GM18526 (cell line): Measurements from ENCODE around the gene SLC16A3.

Experiments used
- POLR2A ChIP-seq: IDR thresholded peaks from 3 replicates; pipeline ENCODE4 v1.6.1; 2011; ENCODE audit not compliant: insufficient read length; ENCODE audit errors: extremely low read depth

The SLC16A3 gene

DNA sequence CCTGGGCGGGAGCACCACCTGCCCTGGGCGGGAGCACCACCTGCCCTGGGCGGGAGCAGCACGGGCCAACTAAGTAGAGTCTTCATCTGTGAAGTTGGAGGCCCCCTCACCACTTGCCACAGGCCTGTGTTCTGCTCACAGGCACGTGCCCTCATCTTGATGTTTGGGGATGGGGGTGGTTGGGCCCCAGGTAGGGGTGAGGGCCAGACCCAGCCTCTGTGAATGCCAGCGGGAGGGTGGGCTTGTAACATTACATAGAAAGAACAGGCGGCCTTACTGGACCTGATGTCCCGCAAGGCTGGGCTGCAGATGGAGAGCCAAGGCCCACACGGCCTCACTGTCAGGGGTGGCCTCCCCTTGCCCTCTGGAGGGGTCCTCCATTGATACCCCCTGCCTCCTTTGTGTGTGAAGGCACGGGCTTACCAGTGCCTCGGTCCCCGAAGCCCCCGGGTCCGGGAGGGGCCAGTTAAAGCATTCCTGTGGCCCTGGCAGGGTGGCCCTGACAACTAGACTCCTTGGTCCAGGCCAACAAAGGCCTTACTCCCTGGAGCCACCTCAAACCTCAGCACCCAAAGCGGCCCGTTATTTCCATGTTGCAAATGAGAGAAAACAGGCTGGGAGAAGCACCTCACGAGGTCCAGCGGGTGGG lies 1.1 kb upstream of the SLC16A3 start:
- TF ChIP-seq POLR2A = no peak

DNA sequence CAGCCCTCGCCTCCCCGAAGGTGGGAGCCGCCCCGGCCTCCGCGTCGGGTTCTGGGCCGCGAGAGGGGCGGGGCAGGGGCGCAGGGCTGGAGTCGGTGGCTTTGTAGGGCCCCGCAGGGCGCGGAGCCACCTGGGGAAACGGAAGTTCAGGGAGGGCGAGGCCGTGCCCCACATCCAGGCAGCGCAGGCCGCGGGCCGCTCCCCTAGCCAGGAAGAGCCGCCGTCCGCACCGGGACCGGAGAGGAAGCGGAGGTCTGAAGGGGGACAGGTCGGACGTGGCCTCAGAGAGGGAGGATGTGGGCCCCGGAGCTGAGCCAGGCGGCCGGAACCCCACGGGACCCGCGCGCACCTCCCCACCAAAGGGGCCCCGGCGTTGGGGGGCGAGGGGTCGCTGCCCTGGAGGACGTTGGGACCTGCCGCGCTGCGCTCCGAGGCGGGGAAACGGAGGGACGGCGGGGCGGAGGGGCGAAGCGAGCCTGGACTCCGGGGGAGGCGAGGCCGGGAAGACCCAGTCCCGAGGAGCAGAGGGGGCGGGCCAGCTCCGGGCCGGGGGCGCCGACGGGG lies 482 bp upstream of the SLC16A3 start:
- peak; percentile 50 for TF ChIP-seq POLR2A

DNA sequence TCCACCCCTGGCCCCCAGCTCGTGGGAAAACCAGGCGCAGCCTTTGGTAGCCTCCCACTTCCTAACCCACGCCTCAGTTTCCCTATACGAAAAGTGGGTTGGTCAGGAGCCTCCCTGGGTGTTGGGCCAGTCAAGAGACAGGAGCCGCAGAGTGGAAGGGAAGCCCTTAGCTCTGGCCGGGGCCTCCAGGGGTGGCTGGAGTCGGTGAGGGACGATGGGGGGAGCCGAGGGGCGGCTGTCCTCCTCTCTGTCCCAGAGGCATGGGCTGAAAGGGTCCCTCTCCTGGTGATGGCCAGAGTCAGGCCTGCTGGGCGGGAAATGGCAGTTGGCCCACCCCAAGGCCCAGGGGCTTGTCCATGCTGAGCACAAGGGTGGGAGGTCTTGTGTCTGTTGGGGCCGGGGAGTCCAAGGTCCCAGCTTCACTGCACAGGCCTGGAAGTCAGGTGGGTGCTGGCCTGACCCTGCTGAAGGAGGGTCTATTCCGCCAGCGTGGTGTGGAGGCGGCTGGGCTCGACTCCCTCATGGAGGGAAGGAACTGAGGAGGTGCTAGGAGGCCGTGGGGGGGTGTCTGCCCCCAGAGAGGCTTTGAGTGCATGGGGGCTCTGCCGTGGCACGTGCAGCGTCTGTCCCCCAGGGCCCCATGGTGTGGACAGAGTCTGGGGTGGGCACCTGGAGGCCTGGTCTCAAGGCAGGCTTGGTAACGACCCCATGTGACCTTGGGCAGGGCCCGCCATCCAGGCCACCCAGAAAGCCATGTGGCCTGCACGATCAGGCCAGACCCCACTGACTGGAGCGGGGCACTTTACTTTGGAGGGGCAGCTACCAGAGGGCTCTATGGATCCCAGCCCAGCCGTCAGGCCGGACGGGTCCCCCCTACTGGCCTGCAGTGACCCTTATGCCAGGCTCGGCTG lies 1.1 kb downstream of the SLC16A3 start:
- no peak for TF ChIP-seq POLR2A

DNA sequence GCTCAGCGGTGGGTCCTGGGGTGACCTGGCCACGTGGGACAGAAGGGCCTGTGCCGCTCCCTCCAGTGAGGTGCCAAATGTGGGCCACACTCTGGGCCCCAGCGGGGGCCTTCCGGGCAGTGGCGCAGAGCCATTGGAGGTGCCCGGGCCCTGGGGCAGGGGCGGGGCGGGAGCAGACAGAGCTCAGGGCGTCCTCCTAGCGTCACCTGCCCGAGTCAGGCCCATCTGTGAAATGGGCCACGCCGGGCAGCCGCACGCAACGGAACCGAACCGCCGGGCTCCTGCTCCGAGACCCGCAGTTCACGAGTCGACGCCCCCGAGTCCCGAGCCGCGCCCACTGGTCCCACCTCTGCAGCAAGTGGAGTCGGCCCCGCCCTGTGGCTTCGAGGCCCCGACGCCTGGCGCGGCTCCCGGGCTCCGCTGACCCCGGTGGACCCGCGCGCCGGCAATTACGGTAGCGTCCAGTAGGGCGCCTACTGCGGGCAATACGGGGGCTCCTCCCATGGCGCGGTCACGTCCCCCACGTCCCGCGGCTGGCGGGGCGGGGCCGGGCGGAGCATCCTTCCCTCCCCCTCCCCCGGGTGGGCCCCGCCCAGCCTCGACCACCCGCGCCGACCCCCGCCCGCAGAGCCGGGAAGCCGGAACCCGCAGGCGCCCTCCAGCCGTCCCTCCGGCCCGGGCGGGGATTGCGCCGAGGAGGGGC lies 1.9 kb downstream of the SLC16A3 start:
- no peak for TF ChIP-seq POLR2A

DNA sequence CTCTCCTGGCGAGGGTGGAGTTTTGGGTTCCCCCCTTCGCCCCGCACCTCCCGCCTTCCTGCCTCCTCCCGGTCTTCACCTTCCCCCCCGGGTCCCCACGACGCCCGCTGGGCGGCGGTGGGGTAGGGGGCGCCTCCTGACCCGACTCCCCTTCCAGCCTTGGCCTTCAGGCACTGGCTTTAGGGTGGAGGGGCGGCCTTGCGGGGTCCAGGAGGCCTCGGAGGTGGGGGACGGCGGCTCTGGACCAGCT lies 2.4 kb downstream of the SLC16A3 start:
- TF ChIP-seq POLR2A = no peak

DNA sequence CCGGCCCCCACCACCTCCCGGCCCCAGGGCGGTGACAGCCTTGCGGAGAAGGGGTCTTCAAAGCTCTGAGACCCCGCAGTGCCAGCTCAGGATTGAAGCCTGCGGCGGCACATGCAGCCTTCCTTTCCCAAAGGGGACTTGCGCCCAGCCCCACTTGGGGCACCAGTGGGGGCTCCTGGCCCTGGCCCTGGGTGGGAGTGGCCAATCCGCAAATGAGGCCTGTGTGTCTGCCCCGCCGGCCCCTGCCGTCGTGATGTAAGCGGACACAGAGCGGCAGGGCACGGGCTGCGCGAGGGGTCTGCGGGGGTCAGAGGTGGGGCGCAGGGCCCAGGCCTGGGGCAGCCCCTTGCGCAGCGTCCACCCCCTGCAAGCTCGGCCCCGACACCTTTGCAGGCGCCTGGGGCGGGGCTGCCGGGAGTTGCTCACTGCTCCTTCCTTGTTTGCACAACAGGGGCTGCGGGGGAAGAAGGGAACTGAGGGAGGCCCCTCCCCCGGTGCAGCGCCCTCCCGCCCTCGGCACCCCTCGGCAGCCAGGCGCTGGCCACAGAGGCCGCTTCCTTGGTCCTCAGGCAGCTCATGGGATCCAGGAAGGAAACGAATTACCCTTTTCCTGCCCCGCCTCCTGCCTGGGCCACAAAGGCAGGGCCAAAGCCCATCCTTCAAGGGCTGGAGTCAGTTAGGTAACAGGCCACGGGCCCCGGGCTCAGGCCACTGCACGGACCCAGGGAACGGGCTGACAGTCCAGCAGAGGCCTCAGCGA lies 2.9 kb downstream of the SLC16A3 start:
- TF ChIP-seq POLR2A = no peak

DNA sequence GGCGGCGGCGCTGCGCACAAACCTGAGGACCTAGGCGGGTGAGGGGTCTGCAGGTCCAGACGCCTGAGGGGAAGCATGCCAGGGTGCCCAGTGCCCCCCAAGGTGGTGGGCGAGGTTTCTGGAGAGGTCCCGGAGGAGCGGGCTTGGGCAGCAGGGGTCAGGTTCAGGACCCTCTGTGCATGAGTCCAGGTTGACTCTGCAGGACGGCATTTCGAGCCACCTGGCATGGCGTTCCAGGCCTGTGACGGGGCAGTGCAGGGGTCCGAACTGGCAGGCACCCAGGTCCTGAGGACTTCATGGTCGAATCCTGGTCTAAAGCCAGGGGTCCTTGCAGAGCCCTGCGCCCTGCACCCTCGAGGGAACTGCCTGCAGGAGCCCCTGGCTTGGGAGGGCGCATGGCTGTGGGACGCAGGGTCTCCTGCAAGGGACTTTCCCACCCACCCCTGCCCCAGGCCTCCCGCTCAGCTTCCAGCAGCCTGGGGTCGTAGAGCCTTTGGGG lies 3.5 kb downstream of the SLC16A3 start:
- TF ChIP-seq POLR2A = no peak

DNA sequence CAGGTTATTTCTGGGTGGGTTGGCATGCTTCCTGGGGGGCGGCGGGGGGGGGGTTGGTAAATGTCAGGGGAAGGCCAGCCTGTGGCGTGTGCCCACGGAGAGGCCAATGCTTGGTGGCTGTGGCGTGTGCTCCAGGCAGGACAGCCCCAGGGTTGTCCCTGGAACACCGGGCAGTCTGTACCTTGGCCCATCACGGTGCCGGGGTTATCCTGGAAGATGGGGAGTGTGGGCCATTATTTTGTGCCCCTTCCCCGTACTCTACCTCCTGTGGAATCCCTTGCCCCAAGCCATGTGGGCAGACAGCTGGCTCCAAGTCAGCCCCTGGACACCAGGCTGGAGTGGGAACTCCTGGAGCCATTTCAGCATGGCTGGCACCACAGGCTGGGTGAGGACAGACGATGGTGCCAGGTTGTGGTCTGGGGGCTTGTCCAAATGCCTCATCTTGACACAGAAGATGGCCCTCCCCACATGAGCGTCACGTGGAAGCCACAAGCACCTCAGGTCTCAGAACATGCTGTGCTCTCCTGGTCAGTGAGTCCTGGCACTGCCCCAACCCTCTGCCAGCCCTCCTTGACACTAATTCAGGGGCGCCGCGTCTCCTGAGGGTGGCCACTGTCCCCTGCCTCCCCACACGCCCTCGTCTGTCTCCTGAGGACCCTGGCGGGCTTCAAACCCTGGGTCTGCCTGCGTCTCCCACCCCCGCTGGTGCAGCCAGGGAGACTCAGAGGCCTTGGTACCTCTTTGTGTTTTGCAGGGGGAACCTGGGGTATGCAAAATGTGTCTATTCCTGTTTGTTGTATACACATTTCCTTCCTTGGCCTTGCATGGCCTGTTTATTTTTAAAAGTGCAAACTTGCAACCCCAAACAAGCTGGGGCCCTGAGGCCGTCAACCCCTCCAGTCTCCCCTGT lies 4.3 kb downstream of the SLC16A3 start:
- no peak for TF ChIP-seq POLR2A

DNA sequence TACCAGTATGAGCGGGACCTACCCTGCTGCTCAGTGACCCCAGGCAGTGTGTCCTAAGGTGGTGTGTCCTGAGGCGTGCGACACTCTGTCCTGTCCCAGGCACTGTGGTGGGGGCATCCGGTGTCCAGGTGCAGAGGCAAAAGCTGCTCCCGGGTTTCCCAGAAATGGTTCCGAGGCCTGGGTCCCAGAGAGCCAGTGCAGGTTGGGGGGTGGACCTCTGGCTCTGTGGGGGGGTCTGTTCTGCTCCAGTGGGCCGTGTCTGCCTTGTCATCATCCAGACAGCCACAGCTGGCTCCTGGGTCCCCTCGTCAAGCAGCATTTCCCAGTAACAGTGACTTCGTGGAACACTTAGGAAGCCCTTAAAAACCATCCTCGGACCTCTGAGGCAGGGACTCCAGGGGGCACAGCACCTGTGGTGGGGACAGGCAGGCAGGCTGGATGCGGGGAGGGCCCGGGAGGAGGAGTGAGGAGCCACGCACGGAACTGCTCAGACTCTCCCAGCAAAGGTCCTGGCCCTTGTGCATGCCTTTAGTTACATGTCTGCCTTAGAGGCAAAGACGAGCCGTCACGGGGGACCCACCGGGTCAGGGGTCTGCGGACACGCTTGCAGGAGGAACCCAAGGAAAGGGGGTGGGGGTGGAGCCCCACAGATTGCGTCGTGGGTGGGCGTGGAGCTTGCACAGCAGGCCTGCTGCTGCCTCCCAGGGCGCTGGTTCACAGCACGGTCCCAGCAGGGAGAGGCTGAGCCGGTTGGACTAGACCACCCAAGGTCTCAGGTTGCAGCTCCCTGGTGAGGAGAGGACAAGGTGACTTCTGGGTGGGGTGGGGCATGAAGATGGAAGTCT lies 5.6 kb downstream of the SLC16A3 start:
- no peak for TF ChIP-seq POLR2A

DNA sequence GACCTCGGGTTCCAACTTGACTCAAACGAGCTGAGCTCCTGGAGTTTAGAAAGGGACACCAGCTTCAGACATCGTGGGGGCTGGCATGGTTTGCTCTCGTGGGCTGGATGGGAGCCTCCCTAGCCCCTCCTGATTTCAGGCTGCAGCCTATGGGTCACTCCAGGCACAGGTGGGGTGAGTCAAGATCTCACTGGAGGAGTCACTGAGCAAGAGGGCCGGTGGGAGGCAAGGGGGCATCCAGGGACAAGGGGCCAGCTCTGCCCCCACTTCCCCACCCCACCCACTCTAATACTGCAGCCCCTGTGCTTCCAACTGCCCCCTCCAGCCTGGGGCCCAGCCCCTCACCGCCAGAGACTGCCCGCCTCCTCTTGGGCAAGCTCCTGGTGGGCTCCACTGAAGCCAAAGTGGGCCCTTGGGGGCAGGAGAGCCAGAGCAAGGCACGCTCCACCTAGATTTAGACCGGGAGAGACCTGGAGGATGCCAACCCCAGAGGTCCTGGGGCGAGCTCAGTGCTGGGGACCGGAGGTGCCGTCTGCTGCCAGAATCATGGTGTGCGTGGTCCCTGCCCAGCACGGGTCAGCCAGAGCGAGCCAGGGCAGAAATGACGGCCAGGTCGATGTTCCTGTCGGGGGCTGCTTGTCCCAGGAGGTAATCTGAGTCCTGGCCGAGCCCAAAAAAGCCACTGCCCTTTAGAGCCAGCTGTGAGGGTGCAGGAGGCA lies 6.4 kb downstream of the SLC16A3 start:
- TF ChIP-seq POLR2A = no peak

DNA sequence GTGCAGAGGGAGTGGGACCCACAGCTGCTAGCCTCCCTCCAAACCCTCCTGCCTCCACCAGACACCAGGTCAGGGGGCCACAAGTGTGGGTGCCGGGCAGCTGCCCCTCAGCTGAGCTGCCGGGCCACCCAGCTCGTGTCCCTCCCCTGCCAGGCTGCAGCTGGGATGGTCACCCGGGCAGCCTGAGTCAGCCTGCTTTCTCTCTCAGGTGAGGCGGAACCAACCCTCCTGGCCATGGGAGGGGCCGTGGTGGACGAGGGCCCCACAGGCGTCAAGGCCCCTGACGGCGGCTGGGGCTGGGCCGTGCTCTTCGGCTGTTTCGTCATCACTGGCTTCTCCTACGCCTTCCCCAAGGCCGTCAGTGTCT lies 6.9 kb downstream of the SLC16A3 start:
- TF ChIP-seq POLR2A = no peak

DNA sequence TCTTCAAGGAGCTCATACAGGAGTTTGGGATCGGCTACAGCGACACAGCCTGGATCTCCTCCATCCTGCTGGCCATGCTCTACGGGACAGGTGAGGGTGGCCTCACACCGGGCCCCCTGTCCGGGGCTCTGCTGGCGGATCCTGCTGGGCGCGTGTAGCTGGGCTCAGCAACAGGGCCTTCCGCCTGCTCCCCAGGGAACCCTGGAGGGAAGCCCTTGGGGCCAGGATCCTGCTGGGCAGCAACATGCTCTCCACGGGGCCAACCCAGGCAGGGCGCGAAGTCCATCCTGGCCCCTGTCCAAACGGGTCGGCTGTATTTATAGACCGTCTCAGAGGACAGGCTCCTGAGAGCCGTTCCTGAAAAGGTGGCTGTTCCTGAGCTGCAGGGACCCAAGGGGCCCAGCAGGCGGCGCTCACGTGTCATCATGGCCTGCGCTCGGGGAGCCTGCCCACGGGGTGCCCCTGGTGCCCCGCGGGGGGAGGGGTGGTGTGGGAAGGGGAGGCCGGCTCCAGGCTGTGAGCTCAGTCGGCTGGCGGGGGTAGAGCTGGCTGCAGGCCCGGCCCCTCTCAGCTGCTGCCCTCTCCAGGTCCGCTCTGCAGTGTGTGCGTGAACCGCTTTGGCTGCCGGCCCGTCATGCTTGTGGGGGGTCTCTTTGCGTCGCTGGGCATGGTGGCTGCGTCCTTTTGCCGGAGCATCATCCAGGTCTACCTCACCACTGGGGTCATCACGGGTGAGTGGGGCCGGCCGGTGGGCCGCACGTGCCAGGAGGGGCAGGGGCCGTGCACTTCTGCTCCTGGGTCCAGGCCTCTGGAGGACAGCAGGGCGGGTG lies 7.5 kb downstream of the SLC16A3 start:
- no peak for TF ChIP-seq POLR2A
